Spleen (tissue), 11 donors: ENCODE data around the gene SLC22A2. TPM values are rescaled to one million over a fixed set of nuclear protein-coding genes. Genes with fewer than 3 reads are reported as not detected.

Experiments
- DNase-seq: peaks from one replicate; pipeline ENCODE4 v3.0.0-alpha.2; 2020
- H3K27ac ChIP-seq, 8 donors: fragments of 200-600 bp; sonication (generic) in 7 of 8; 1 replicate in 4 of 8; 2 replicates in 4 of 8; pipeline versions ENCODE4 v1.5.0 to v1.8.0; 2016 to 2021; ENCODE audit warnings: inconsistent platforms in 4 of 8, mild to moderate bottlenecking in 4 of 8, moderate library complexity in 1 of 8
- H3K27me3 ChIP-seq, 7 donors: fragments of 200-600 bp; sonication (generic) in 6 of 7; replicated peaks in 1 of 7; 1 replicate in 4 of 7; 2 replicates in 3 of 7; pipeline versions ENCODE4 v1.5.0 to v1.8.0; 2016 to 2021; ENCODE audit warnings: inconsistent platforms in 3 of 7, mild to moderate bottlenecking in 1 of 7
- H3K36me3 ChIP-seq, 6 donors: fragments of 200-600 bp; sonication (generic) in 5 of 6; 1 replicate in 4 of 6; 2 replicates in 2 of 6; pipeline versions ENCODE4 v1.5.0 to v1.8.0; 2016 to 2021; ENCODE audit warnings: inconsistent platforms in 2 of 6
- H3K4me1 ChIP-seq, 6 donors: fragments of 200-600 bp; sonication (generic) in 5 of 6; 1 replicate in 3 of 6; 2 replicates in 3 of 6; pipeline versions ENCODE4 v1.5.0 to v1.8.0; 2016 to 2021; ENCODE audit warnings: inconsistent platforms in 3 of 6
- H3K4me3 ChIP-seq, 8 donors: fragments of 200-600 bp; sonication (generic) in 7 of 8; 1 replicate in 4 of 8; 2 replicates in 4 of 8; pipeline versions ENCODE4 v1.5.0 to v1.8.0; 2016 to 2021; ENCODE audit warnings: inconsistent platforms in 4 of 8, mild to moderate bottlenecking in 4 of 8, moderate library complexity in 2 of 8
- H3K9me3 ChIP-seq, 8 donors: fragments of 200-600 bp; sonication (generic) in 7 of 8; 1 replicate in 4 of 8; 2 replicates in 4 of 8; pipeline versions ENCODE4 v1.5.0 to v1.8.0; 2016 to 2021; ENCODE audit warnings: inconsistent platforms in 4 of 8
- POLR2A ChIP-seq, 3 donors: fragments of 450-650 bp; IDR thresholded peaks; one replicate each; pipeline ENCODE4 v1.5.1; 2017; ENCODE audit warnings: antibody characterized with exemption in 3 of 3, mild to moderate bottlenecking in 1 of 3
- POLR2AphosphoS5 ChIP-seq, 3 donors: sonication (generic); formaldehyde crosslinking; IDR thresholded peaks; one replicate each; pipeline ENCODE4 v1.5.1; 2017; ENCODE audit warnings: antibody characterized with exemption in 3 of 3
- WGBS, 5 donors: extraction: QIAGEN DNeasy Blood & Tissue Kit in 3 of 5; methylation state at CpG; one replicate each; pipeline versions ENCODE4 v1.1.5 to v1.1.7; 2013 to 2018; 5-methylcytosine and 5-hydroxymethylcytosine counted together
- intact Hi-C: fragments of 100-400 bp; cut with DNase I; formaldehyde crosslinking; loops from one replicate; pipeline ENCODE4 v1.15.0; 2023; ENCODE audit warnings: low total_unique reads
- polyA plus RNA-seq, 3 donors: library from polyadenylated mRNA; stranded (reverse); fragments of 200-250 nt; gene quantifications; one replicate each; pipeline ENCODE4 v1.2.1, GENCODE V29; 2013
- total RNA-seq, 7 donors: library from RNA; depleted of rRNA in 3 of 7; stranded (reverse); fragments of >200 nt in 3 of 7; fragmentation: NEBNext Ultra II Directional in 4 of 7; extraction: Animal tissue kit (Norgen Biotek cat#: 25700) in 4 of 7; gene quantifications; one replicate each; pipeline versions ENCODE4 v1.1.0 to v1.2.1, GENCODE V29; 2016 to 2021
- TF ChIP-seq, protein P1 (sequence below), 11 experiments: fragments of 200-600 bp in 7 of 11; fragments of 450-650 bp in 4 of 11; sonication (generic) in 4 of 11; IDR thresholded peaks in 8 of 11; conservative IDR thresholded peaks in 3 of 11; 1 replicate in 7 of 11; 2 replicates in 4 of 11; pipeline versions ENCODE4 v1.4.0 to v1.8.0; 2016 to 2021; ENCODE audit warnings: antibody characterized with exemption in 11 of 11, inconsistent platforms in 4 of 11, mild to moderate bottlenecking in 1 of 11
- donor health status: healthy with polysubstance abuse.
- donor health status: DM: no; HTN: no; CAD: no; lungs with moderate emphysema.
- donor health status: DM: no; HTN: no; CAD: no.
- donor health status: Bipolar disorder and iron deficiency.
- donor health status: healthy.
- donor health status: DM: no; HTN: no; CAD: no.
- donor health status: DM: yes; HTN: yes; CAD: no.

The SLC22A2 gene
- total and polyA plus RNA-seq, 10 donors = not detected

DNA sequence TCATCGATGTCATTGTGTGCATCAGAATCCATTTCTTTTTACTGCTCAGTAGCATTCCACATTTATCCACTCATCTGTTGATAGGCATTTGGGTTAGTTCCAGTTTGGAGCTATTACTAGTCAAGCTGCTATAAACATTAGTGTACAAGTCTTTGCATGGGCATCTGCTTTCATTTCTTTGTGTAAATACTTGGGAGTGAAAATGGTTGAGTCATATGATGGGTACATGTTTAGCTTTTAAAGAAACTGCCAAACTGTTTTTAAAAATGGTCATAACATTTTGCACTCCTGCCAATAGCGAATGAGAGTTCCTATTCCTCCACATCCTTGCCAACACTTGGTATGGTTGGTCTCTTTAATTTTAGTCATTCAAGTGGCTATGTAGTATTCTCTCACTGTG is 21.2 kb upstream of the SLC22A2 start:
- Histone ChIP-seq H3K9me3 (peaks cover 0 to 4% (median 0%) of the 10 kb centered on the region in 8 donors), H3K27me3 (no peaks in the 10 kb centered on the region), H3K4me1 (no peaks in the 10 kb centered on the region), H3K36me3 (no peaks in the 10 kb centered on the region), H3K4me3 (no peak overlapping the region), H3K27ac (no peak overlapping the region)
- TF ChIP-seq POLR2AphosphoS5 (IDR thresholded peaks at IDR 0.05) (no peak), POLR2A (IDR thresholded peaks at IDR 0.05) (no peak)
- TF ChIP-seq, protein P1, sequence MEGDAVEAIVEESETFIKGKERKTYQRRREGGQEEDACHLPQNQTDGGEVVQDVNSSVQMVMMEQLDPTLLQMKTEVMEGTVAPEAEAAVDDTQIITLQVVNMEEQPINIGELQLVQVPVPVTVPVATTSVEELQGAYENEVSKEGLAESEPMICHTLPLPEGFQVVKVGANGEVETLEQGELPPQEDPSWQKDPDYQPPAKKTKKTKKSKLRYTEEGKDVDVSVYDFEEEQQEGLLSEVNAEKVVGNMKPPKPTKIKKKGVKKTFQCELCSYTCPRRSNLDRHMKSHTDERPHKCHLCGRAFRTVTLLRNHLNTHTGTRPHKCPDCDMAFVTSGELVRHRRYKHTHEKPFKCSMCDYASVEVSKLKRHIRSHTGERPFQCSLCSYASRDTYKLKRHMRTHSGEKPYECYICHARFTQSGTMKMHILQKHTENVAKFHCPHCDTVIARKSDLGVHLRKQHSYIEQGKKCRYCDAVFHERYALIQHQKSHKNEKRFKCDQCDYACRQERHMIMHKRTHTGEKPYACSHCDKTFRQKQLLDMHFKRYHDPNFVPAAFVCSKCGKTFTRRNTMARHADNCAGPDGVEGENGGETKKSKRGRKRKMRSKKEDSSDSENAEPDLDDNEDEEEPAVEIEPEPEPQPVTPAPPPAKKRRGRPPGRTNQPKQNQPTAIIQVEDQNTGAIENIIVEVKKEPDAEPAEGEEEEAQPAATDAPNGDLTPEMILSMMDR (IDR thresholded peaks at IDR 0.05 in 8 of 11, conservative IDR thresholded peaks at IDR 0.05 in 3 of 11) = no peak
- DNase-seq = no peak
- WGBS, 5 donors = 49 to 98% (median 84%) methylated on average over 2 of the region's 2 CpGs
- intact Hi-C loops = no loop called here

DNA sequence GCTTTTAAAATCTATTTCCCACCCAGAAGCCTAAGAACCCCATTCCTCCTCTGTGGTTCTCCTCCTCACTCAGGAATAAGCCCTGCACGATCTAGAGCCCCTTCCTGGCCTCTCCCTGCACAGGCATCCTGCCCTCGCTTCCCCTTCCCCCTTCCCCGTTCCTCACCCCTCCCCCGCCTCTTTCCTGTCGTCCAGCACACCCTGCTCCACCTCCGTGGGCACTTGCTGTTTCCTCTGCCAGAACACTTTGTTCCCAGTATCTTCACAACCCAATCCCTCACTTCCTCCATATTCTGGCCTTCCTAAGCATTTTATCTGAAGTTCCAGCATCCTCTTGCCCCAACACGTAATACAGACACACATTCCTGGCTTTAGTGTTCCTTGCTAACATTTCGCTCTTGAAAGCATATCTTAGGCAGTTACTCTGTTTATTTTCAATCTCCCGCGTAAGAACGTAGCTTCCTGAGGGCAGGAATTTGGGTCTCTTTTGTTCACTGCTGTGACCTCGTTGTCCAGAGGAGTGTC is 20.2 kb upstream of the SLC22A2 start:
- Histone ChIP-seq H3K27me3 (no peaks in the 10 kb centered on the region), H3K4me3 (no peak overlapping the region), H3K36me3 (no peaks in the 10 kb centered on the region), H3K27ac (no peak overlapping the region), H3K9me3 (peaks cover 0 to 4% (median 0%) of the 10 kb centered on the region in 8 donors), H3K4me1 (no peaks in the 10 kb centered on the region)
- WGBS, 5 donors = 48 to 60% (median 52%) methylated on average over 11 to 12 of the region's 12 CpGs
- no peak for DNase-seq
- intact Hi-C loops = no loop called here
- TF ChIP-seq POLR2A (IDR thresholded peaks at IDR 0.05) (no peak), POLR2AphosphoS5 (IDR thresholded peaks at IDR 0.05) (no peak)
- TF ChIP-seq, protein P1 (IDR thresholded peaks at IDR 0.05 in 8 of 11, conservative IDR thresholded peaks at IDR 0.05 in 3 of 11) = no peak

DNA sequence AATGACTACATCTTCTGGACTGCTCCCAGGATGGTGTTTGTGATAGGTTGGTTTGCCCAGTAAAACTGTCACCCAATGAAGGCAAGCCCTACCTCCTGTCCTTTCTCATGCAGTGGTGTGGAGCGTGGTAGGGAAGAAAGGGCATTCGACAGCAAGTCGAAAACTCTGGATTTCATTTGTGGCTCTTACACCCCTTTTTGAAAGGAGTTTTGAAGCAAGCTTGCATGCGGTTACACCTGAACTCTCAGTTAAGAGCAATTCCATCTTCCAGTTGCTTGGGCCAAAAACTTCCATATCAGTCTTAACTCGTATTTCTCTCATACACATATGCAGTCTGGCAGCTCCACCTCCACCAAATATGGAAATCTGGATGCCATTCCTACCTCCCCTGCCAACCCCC is 19.7 kb upstream of the SLC22A2 start:
- TF ChIP-seq, protein P1 (IDR thresholded peaks at IDR 0.05 in 8 of 11, conservative IDR thresholded peaks at IDR 0.05 in 3 of 11) = no peak
- TF ChIP-seq POLR2AphosphoS5 (IDR thresholded peaks at IDR 0.05) (no peak), POLR2A (IDR thresholded peaks at IDR 0.05) (no peak)
- no peak overlapping the region for H3K27ac ChIP-seq
- intact Hi-C loops = no loop called here
- H3K9me3 ChIP-seq = peaks cover 0 to 4% (median 0%) of the 10 kb centered on the region in 8 donors
- H3K36me3 ChIP-seq = no peaks in the 10 kb centered on the region
- H3K4me1 ChIP-seq = no peaks in the 10 kb centered on the region
- 88 to 95% (median 90%) methylated on average over 5 of the region's 5 CpGs for WGBS, 5 donors
- H3K27me3 ChIP-seq = no peaks in the 10 kb centered on the region
- no peak for DNase-seq
- no peak overlapping the region for H3K4me3 ChIP-seq

DNA sequence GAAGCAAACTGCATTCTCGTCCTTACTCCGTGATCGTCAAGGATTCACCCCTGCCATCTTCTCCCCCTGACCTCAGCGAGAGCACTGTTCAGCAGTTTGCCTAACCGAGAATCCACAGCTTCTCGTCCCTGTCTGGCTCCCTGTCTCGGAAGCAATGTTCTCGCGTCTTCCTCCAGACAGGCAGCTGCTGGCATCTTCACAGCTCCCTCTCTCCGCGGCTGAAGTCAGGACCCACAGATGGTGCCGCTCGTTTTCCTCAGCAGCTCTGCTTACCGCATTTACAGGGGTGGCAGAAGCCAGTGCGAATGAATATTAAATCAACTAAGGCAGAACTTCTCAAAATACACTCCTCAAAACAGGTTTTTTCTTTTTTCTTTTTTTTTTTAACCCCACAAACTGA is 18.9 kb upstream of the SLC22A2 start:
- Histone ChIP-seq H3K27ac (no peak overlapping the region), H3K4me3 (no peak overlapping the region), H3K36me3 (no peaks in the 10 kb centered on the region), H3K27me3 (no peaks in the 10 kb centered on the region), H3K4me1 (no peaks in the 10 kb centered on the region), H3K9me3 (peaks cover 0 to 4% (median 0%) of the 10 kb centered on the region in 8 donors)
- no peak for DNase-seq
- WGBS, 5 donors = 83 to 90% (median 87%) methylated on average over 15 of the region's 15 CpGs
- TF ChIP-seq POLR2A (IDR thresholded peaks at IDR 0.05) = no peak
- TF ChIP-seq POLR2AphosphoS5 (IDR thresholded peaks at IDR 0.05) = no peak
- TF ChIP-seq, protein P1 (IDR thresholded peaks at IDR 0.05 in 8 of 11, conservative IDR thresholded peaks at IDR 0.05 in 3 of 11) = no peak
- intact Hi-C loops = no loop called here
